Mesodermal cell (in vitro differentiated cells): ENCODE results near the gene GNA12.
"Not testable (repeated sequence)": the region's sequence is repeated elsewhere in the genome, so short reads cannot be mapped to it uniquely, and the experiment has no call there.

Source experiments
- H3K27ac ChIP-seq: 2 replicates; pipeline ENCODE4 v1.7.0; 2013; ENCODE audit warnings: mild to moderate bottlenecking, low read depth, low read length, moderate library complexity; ENCODE audit not compliant: severe bottlenecking
- H3K36me3 ChIP-seq: 2 replicates; pipeline ENCODE4 v1.7.1; 2013; ENCODE audit warnings: mild to moderate bottlenecking, low read length, moderate library complexity; ENCODE audit not compliant: control insufficient read depth, insufficient read depth
- H3K4me1 ChIP-seq: one replicate; pipeline ENCODE4 v1.7.1; 2013; ENCODE audit warnings: mild to moderate bottlenecking, low read length; ENCODE audit not compliant: insufficient read depth, control insufficient read depth, poor library complexity, severe bottlenecking
- H3K4me3 ChIP-seq: 2 replicates; pipeline ENCODE4 v1.7.0; 2013; ENCODE audit warnings: low read length, control low read depth, mild to moderate bottlenecking; ENCODE audit not compliant: insufficient read depth, poor library complexity, severe bottlenecking; ENCODE audit errors: extremely low read depth
- H3K9me3 ChIP-seq: 2 replicates; pipeline ENCODE4 v1.7.1; 2013; ENCODE audit warnings: mild to moderate bottlenecking, low read length, moderate library complexity; ENCODE audit not compliant: control insufficient read depth
- WGBS, 2 experiments: methylation state at CpG; one replicate each; pipeline ENCODE4 v1.1.5; 2013; ENCODE audit warnings: missing lambda C conversion rate in 2 of 2; ENCODE audit not compliant: insufficient coverage in 2 of 2; 5-methylcytosine and 5-hydroxymethylcytosine counted together

The GNA12 gene

GRCh38 chr7:2699289-2699620 is 144.9 kb downstream of the GNA12 start:
- 86 to 89% methylated on average over 10 to 12 of the region's 15 CpGs for WGBS, 2 experiments

DNA sequence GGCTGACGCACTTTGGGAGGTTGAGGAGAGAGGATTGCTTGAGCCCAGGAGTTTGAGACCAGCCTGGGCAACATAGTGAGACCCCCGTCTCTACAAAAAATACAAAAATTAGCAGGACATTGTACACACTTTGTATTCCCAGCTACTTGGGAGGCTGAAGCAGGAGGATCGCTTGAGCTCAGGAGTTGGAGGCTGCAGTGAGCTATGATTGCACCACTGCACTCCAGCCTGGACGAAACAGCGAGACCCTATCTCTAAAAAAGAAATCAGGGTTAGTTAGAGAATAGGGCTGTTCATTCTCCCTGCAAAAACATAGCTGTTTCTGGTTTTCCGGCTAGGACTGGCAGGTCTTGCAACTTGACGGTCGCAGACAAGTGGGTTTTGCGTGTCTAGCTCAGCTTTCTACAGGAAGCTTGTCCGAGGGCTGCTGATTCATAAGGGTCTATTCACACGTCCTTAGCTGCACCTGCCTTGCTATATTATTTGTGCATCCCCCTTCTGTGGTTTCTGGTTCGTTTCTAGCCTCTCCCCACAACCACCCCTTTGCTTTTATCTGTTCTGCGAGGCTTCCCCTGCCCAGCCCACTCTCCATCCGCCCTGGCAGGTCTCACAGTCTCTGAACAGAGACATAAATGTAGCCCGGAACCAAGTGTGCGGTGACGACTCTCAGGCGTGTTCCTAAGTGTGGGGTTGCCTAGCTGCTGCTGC is 145.4 kb downstream of the GNA12 start:
- no peak overlapping the region for H3K27ac ChIP-seq
- H3K4me1 ChIP-seq = no peaks in the 10 kb centered on the region
- H3K36me3 ChIP-seq = no peaks in the 10 kb centered on the region
- H3K9me3 ChIP-seq = no peaks in the 10 kb centered on the region
- WGBS, 2 experiments = 88 to 89% methylated on average over 15 to 16 of the region's 18 CpGs
- H3K4me3 ChIP-seq = no peak overlapping the region

More at GRCh38 chr7:2699289-2699620, 144.9 kb downstream of the GNA12 start:
- Histone ChIP-seq H3K9me3 (no peaks in the 10 kb centered on the region), H3K4me3 (no peak overlapping the region), H3K4me1 (no peaks in the 10 kb centered on the region), H3K27ac (no peak overlapping the region), H3K36me3 (no peaks in the 10 kb centered on the region)

- not testable (repeated sequence) for H3K36me3 ChIP-seq, H3K27ac ChIP-seq, H3K4me1 ChIP-seq, H3K4me3 ChIP-seq, H3K9me3 ChIP-seq
- WGBS, 2 experiments = 81 to 97% methylated on average over 6 to 7 of the region's 8 CpGs
Measured at GRCh38 chr7:2694122-2694436, 150.0 kb downstream of the GNA12 start.

DNA sequence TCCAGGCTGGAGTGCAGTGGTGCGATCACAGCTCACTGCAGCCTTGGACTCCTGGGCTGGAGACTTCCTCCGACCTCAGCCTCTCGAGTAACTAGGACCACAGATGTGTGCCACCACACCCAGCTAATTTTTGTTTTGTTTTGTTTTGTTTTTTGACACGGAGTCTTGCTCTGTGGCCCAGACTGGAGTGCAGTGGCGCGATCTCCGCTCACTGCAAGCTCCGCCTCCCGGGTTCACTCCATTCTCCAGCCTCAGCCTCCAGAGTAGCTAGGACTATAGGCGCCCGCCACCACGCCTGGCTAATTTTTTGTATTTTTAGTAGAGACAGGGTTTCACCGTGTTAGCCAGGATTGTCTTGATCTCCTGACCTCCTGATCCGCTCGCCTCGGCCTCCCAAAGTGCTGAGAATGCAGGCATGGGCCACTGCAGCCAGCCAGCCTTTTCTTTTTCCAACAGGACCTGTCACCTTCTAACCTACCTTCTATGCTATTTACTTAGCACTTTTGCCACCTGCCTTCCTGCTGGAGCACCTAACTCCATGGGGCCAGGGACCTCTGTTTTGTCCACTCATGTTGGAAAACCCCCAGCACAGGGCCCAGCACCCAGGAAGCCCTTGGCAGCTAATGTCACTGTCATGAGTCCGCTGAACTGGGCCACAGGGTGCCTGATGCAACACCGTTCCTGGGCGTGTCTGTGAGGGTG is 150.5 kb downstream of the GNA12 start:
- 90 to 91% methylated on average over 12 to 14 of the region's 19 CpGs for WGBS, 2 experiments
- H3K9me3 ChIP-seq, H3K4me1 ChIP-seq, H3K4me3 ChIP-seq, H3K27ac ChIP-seq, H3K36me3 ChIP-seq: not testable (repeated sequence)

DNA sequence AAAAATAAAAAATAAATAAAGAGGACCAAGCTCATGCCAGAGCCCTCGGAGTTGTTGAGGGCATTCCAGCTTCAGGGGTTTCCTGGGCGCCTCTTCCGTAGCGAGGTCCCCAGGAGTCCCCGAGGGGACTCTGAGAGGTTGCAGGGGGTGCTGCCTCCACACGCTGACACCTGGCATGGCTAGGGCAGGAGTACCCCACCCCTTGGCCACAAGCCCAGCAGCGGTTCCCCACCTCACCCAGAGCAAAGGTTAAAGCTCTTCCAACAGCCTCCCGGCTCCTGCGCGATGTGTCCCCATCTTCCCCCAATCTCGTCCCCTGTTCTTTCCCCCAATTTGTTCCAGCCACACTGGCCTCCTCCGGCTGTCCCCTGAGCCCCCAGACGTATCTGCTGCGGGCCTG is 151.6 kb downstream of the GNA12 start:
- Histone ChIP-seq H3K4me3 (no peak overlapping the region), H3K9me3 (no peaks in the 10 kb centered on the region), H3K4me1 (peaks cover 8% of the 10 kb centered on the region), H3K27ac (no peak overlapping the region), H3K36me3 (no peaks in the 10 kb centered on the region)
- 89 to 93% methylated on average over 8 to 14 of the region's 14 CpGs for WGBS, 2 experiments

DNA sequence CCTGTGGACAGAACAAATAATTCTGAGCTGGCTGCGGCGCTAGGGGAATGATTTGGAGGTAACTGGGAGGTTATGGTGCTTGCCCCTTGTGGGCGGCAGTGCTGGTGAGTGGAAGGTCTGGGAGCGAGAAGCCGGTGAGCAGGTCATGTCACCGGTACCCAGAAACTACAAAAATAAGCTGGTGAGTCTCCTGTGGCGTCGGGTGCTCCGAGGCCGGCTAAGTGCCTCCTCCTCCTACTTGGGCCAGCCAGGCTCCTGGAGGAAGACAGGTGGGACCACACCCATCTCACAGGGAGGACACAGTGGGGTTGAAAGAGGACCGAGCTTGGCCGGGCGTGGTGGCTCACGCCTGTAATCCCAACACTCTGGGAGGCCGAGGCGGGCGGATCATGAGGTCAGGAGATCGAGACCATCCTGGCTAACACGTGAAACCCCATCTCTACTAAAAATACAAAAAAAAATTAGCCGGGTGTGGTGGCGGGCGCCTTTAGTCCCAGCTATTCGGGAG is 152.1 kb downstream of the GNA12 start:
- not testable (repeated sequence) for H3K4me1 ChIP-seq, H3K9me3 ChIP-seq, H3K4me3 ChIP-seq, H3K27ac ChIP-seq, H3K36me3 ChIP-seq
- 93 to 95% methylated on average over 16 to 22 of the region's 23 CpGs for WGBS, 2 experiments

DNA sequence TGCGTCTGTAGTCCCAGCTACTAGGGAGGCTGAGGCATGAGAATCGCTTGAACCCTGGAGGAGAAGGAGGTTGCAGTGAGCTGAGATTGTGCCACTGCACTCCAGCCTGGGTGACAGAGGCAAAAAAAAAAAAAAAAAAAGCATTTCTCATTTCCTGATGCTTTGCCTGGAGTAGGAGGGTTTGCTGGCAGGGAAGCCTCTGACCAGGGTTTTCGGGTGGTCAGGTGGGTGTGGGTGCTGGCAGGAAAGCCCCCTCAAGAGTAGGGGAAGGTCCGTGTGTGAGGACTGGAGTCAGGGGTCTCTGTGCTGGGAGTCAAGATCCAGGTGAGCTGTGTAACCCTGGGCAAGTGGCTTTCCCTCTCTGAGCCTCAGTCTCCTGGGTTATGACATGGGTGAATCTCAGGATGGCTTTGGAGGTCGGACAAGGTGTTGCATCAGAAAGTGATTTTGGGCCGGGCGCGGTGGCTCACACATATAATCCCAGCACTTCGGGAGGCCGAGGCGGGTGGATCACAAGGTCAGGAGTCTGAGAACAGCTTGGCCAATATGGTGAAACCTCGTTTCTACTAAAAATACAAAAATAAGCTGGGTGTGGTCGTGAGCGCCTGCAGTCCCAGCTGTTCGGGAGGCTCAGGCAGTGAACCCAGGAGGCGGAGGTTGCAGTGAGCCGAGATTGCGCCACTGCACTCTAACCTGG is 152.9 kb downstream of the GNA12 start:
- 91 to 95% methylated on average over 13 to 16 of the region's 18 CpGs for WGBS, 2 experiments

GRCh38 chr7:2689951-2690705 is 154.0 kb downstream of the GNA12 start:
- H3K27ac ChIP-seq = no peak overlapping the region
- WGBS, 2 experiments = 89% methylated on average over 17 to 20 of the region's 23 CpGs
- H3K4me1 ChIP-seq = peaks cover 10% of the 10 kb centered on the region
- no peaks in the 10 kb centered on the region for H3K36me3 ChIP-seq
- no peaks in the 10 kb centered on the region for H3K9me3 ChIP-seq
- no peak overlapping the region for H3K4me3 ChIP-seq

More for the DNA sequence above, 152.9 kb downstream of the GNA12 start:
- Histone ChIP-seq H3K36me3 (no peaks in the 10 kb centered on the region), H3K27ac (no peak overlapping the region), H3K4me1 (peaks cover 10% of the 10 kb centered on the region), H3K9me3 (no peaks in the 10 kb centered on the region), H3K4me3 (no peak overlapping the region)

- no peak overlapping the region for H3K27ac ChIP-seq
- no peak overlapping the region for H3K4me3 ChIP-seq
Measured at GRCh38 chr7:2689343-2689847, 154.7 kb downstream of the GNA12 start.

More at GRCh38 chr7:2689343-2689847, 154.7 kb downstream of the GNA12 start:
- H3K36me3 ChIP-seq = no peaks in the 10 kb centered on the region
- H3K4me1 ChIP-seq = peaks cover 10% of the 10 kb centered on the region
- no peaks in the 10 kb centered on the region for H3K9me3 ChIP-seq
- 83 to 92% methylated on average over 12 to 16 of the region's 16 CpGs for WGBS, 2 experiments
